HL-60 (cell line): ENCODE measurements around the gene ZSCAN22.
A peak's percentile ranks its signal among the peaks of the same experiment; 100 is the strongest.

ENCODE experiments used
- CTCF ChIP-seq: IDR thresholded peaks from one replicate; pipeline ENCODE4 v1.5.1; 2011; ENCODE audit warnings: low read length, control low read depth, inconsistent platforms; ENCODE audit not compliant: insufficient read depth
- GABPA ChIP-seq: IDR thresholded peaks from 2 replicates; pipeline ENCODE4 v1.6.1; 2012; ENCODE audit warnings: low read depth
- POLR2AphosphoS5 ChIP-seq: IDR thresholded peaks from 2 replicates; pipeline ENCODE4 v1.6.1; 2012; ENCODE audit warnings: low read depth
- SPI1 ChIP-seq: IDR thresholded peaks from 2 replicates; pipeline ENCODE4 v1.6.1; 2012; ENCODE audit warnings: low read depth, mild to moderate bottlenecking, borderline replicate concordance

GRCh38 chr19:58278541-58279041 is 48.2 kb upstream of the ZSCAN22 start, which contains the start of gene ZNF8:
- TF ChIP-seq CTCF: no peak
- TF ChIP-seq SPI1: no peak
- TF ChIP-seq POLR2AphosphoS5: peak; percentile 82
- TF ChIP-seq GABPA: no peak; the same call in 1 of the 2 replicates
